H1 (cell line): Measurements from ENCODE around the gene NDUFV1. TPM values are rescaled to one million over a fixed set of nuclear protein-coding genes. Genes with fewer than 3 reads are reported as not detected.

ENCODE experiments used
- CTCF ChIA-PET: fragments of 300-600 bp; sonication (Branson Sonifier 250); formaldehyde crosslinking; loops from one replicate; lab custom pipeline; 2021; ENCODE audit not compliant: partially characterized antibody; lab: Charles Lee
- POLR2A ChIA-PET: fragments of 300-600 bp; sonication (Branson Sonifier 250); formaldehyde crosslinking; loops from one replicate; lab custom pipeline; 2021; ENCODE audit warnings: inconsistent platforms; ENCODE audit not compliant: partially characterized antibody; lab: Charles Lee
- DNase-seq, 2 experiments: peaks; one replicate each; pipeline versions ENCODE4 v3.0.0 to v3.0.0-alpha.2; 2010 to 2022; ENCODE audit warnings: low spot score in 2 of 2, low read depth in 1 of 2, mixed read lengths in 1 of 2
- FAIRE-seq: peaks from 2 replicates; lab custom pipeline; 2011; peaks lifted over from hg19 to GRCh38; lab: Jason Lieb, UNC
- H2AFZ ChIP-seq: 2 replicates; pipeline ENCODE4 v1.8.1; 2012; ENCODE audit warnings: low read length, inconsistent platforms
- H2AK5ac ChIP-seq: 2 replicates; pipeline ENCODE4 v1.6.1; 2013; ENCODE audit warnings: low read depth, low read length
- H2BK120ac ChIP-seq: replicated peaks from 2 replicates; pipeline ENCODE3; 2013; ENCODE audit warnings: low read depth, low read length, inconsistent platforms
- H2BK12ac ChIP-seq: 2 replicates; pipeline ENCODE4 v1.6.1; 2013; ENCODE audit warnings: low read depth, low read length
- H2BK15ac ChIP-seq: 2 replicates; pipeline ENCODE4 v1.6.1; 2013; ENCODE audit warnings: low read length
- H2BK20ac ChIP-seq: 2 replicates; pipeline ENCODE4 v1.6.1; 2013; ENCODE audit warnings: low read length
- H2BK5ac ChIP-seq: 2 replicates; pipeline ENCODE4 v1.6.1; 2013; ENCODE audit warnings: low read depth, low read length
- H3K14ac ChIP-seq: 2 replicates; pipeline ENCODE4 v1.6.1; 2013; ENCODE audit warnings: inconsistent platforms; ENCODE audit not compliant: insufficient read length
- H3K18ac ChIP-seq: 2 replicates; pipeline ENCODE4 v1.6.1; 2013; ENCODE audit warnings: low read length; ENCODE audit errors: extremely low read depth
- H3K23ac ChIP-seq: 2 replicates; pipeline ENCODE4 v1.6.1; 2013; ENCODE audit warnings: inconsistent platforms; ENCODE audit not compliant: insufficient read length
- H3K23me2 ChIP-seq: 2 replicates; pipeline ENCODE4 v1.6.1; 2013; ENCODE audit warnings: low read depth, low read length
- H3K27ac ChIP-seq: 2 replicates; pipeline ENCODE4 v1.6.1; 2011; ENCODE audit warnings: low read depth, low read length, inconsistent platforms
- H3K27me3 ChIP-seq, 4 experiments: replicated peaks in 1 of 4; 1 replicate in 1 of 4; 2 replicates in 3 of 4; pipeline versions ENCODE4 v1.6.1 to v1.8.1; 2011 to 2013; ENCODE audit warnings: low read length in 3 of 4, mild to moderate bottlenecking in 3 of 4, inconsistent platforms in 2 of 4, mixed read lengths in 2 of 4, moderate library complexity in 1 of 4; ENCODE audit not compliant: control insufficient read depth in 3 of 4, insufficient read depth in 3 of 4; ENCODE audit errors: extremely low read depth in 1 of 4
- H3K36me3 ChIP-seq, 4 experiments: 2 replicates each; pipeline versions ENCODE4 v1.6.1 to v1.8.1; 2011 to 2013; ENCODE audit warnings: mild to moderate bottlenecking in 4 of 4, low read length in 3 of 4, moderate library complexity in 2 of 4, control low read depth in 1 of 4, inconsistent platforms in 1 of 4; ENCODE audit not compliant: insufficient read depth in 4 of 4, control insufficient read depth in 2 of 4
- H3K4ac ChIP-seq: replicated peaks from 2 replicates; pipeline ENCODE3; 2013; ENCODE audit warnings: low read length, low read depth, mixed read lengths, inconsistent platforms; ENCODE audit not compliant: insufficient read length
- H3K4me1 ChIP-seq, 4 experiments: replicated peaks in 1 of 4; 1 replicate in 1 of 4; 2 replicates in 3 of 4; pipeline versions ENCODE4 v1.6.1 to v1.8.1; 2011 to 2013; ENCODE audit warnings: low read length in 3 of 4, inconsistent platforms in 2 of 4, mixed read lengths in 1 of 4; ENCODE audit not compliant: insufficient read depth in 4 of 4, control insufficient read depth in 3 of 4
- H3K4me2 ChIP-seq, 2 experiments: 2 replicates each; pipeline versions ENCODE4 v1.6.1 to v1.8.1; 2011 to 2013; ENCODE audit warnings: low read depth in 2 of 2, low read length in 2 of 2, control low read depth in 1 of 2, inconsistent platforms in 1 of 2, mild to moderate bottlenecking in 1 of 2; ENCODE audit not compliant: insufficient read depth in 1 of 2
- H3K4me3 ChIP-seq, 4 experiments: fragments of 200-600, 300-600 bp in 1 of 4; sonication (generic), shearing (Covaris generic), sonication (Bioruptor Twin) in 1 of 4; 2 replicates each; pipeline versions ENCODE4 v1.5.1 to v1.8.1; 2011 to 2016; ENCODE audit warnings: low read length in 4 of 4, low read depth in 3 of 4, control low read depth in 2 of 4, inconsistent platforms in 2 of 4, mild to moderate bottlenecking in 2 of 4, mixed read lengths in 1 of 4, moderate library complexity in 1 of 4; ENCODE audit not compliant: insufficient read depth in 2 of 4; ENCODE audit errors: extremely low read depth in 1 of 4
- H3K56ac ChIP-seq: replicated peaks from 2 replicates; pipeline ENCODE3; 2013; ENCODE audit warnings: low read depth, mild to moderate bottlenecking, mixed read lengths, low read length, inconsistent platforms; ENCODE audit not compliant: insufficient read length
- H3K79me1 ChIP-seq: 2 replicates; pipeline ENCODE4 v1.6.1; 2013; ENCODE audit warnings: low read depth, low read length, control low read depth
- H3K79me2 ChIP-seq, 2 experiments: 2 replicates each; pipeline versions ENCODE4 v1.6.1 to v1.8.1; 2012 to 2013; ENCODE audit warnings: low read length in 2 of 2, mild to moderate bottlenecking in 2 of 2, inconsistent platforms in 1 of 2; ENCODE audit not compliant: insufficient read depth in 2 of 2, control insufficient read depth in 1 of 2
- H3K9ac ChIP-seq, 4 experiments: replicated peaks in 1 of 4; 1 replicate in 1 of 4; 2 replicates in 3 of 4; pipeline versions ENCODE4 v1.6.1 to v1.8.1; 2011 to 2013; ENCODE audit warnings: low read depth in 3 of 4, low read length in 3 of 4, control low read depth in 2 of 4, mild to moderate bottlenecking in 2 of 4, moderate library complexity in 2 of 4, inconsistent platforms in 1 of 4; ENCODE audit errors: extremely low read depth in 1 of 4
- H3K9me3 ChIP-seq, 2 experiments: 2 replicates each; pipeline versions ENCODE4 v1.6.1 to v1.8.1; 2012 to 2013; ENCODE audit warnings: mild to moderate bottlenecking in 2 of 2, moderate library complexity in 2 of 2, control low read depth in 1 of 2, inconsistent platforms in 1 of 2, low read depth in 1 of 2, low read length in 1 of 2, mixed read lengths in 1 of 2; ENCODE audit not compliant: insufficient read depth in 2 of 2
- H4K20me1 ChIP-seq, 2 experiments: replicated peaks in 1 of 2; 2 replicates each; pipeline versions ENCODE3 to v1.8.1; 2011 to 2013; ENCODE audit warnings: inconsistent platforms in 2 of 2, low read length in 2 of 2, mild to moderate bottlenecking in 1 of 2; ENCODE audit not compliant: insufficient read depth in 2 of 2, control insufficient read depth in 1 of 2
- H4K5ac ChIP-seq: 2 replicates; pipeline ENCODE4 v1.6.1; 2013; ENCODE audit warnings: low read length, low read depth, mixed read lengths, inconsistent platforms; ENCODE audit not compliant: insufficient read length
- H4K8ac ChIP-seq: 2 replicates; pipeline ENCODE4 v1.8.0; 2013; ENCODE audit warnings: mild to moderate bottlenecking, moderate library complexity, low read length, inconsistent platforms; ENCODE audit not compliant: insufficient read depth; ENCODE audit errors: extremely low read depth
- H4K91ac ChIP-seq: replicated peaks from 2 replicates; pipeline ENCODE3; 2013; ENCODE audit warnings: low read length, mixed read lengths, inconsistent platforms; ENCODE audit not compliant: insufficient read length
- CBX5 ChIP-seq: fragments of 300-800, 300-1000 bp; sonication (generic); IDR thresholded peaks from 2 replicates; pipeline ENCODE4 v1.7.1; 2016; ENCODE audit warnings: antibody characterized with exemption, low read length, low read depth
- CBX8 ChIP-seq: fragments of 300-800, 300-1000 bp; sonication (generic); IDR thresholded peaks from 2 replicates; pipeline ENCODE4 v1.7.1; 2016; ENCODE audit warnings: low read depth, low read length, borderline replicate concordance
- CEBPB ChIP-seq: IDR thresholded peaks from 2 replicates; pipeline ENCODE4 v1.6.1; 2012; ENCODE audit warnings: low read depth, low read length
- CHD1 ChIP-seq: IDR thresholded peaks from 2 replicates; pipeline ENCODE4 v1.6.1; 2012; ENCODE audit warnings: low read depth, low read length, improper control_type of control experiment
- EGR1 ChIP-seq: IDR thresholded peaks from 2 replicates; pipeline ENCODE4 v1.6.1; 2011; ENCODE audit warnings: low read depth, low read length, borderline replicate concordance
- HDAC2 ChIP-seq, 2 experiments: fragments of 300-600 bp in 1 of 2; sonication (generic) in 1 of 2; IDR thresholded peaks; 2 replicates each; pipeline ENCODE4 v1.6.1; 2011 to 2012; ENCODE audit warnings: low read depth in 2 of 2, low read length in 2 of 2, mild to moderate bottlenecking in 2 of 2, moderate library complexity in 2 of 2, borderline replicate concordance in 1 of 2, inconsistent platforms in 1 of 2
- KDM5A ChIP-seq: fragments of 200-600 bp; IDR thresholded peaks from 2 replicates; pipeline ENCODE4 v1.7.1; 2012; ENCODE audit warnings: mild to moderate bottlenecking, low read length, inconsistent platforms, mixed read lengths
- PHF8 ChIP-seq: fragments of 200-600 bp; sonication (generic); conservative IDR thresholded peaks from 2 replicates; pipeline ENCODE4 v1.7.1; 2012; ENCODE audit warnings: low read depth, mild to moderate bottlenecking, inconsistent platforms, low read length, moderate library complexity
- RBBP5 ChIP-seq: IDR thresholded peaks from 2 replicates; pipeline ENCODE4 v1.7.1; 2012; ENCODE audit warnings: low read depth, mild to moderate bottlenecking, inconsistent platforms, low read length, moderate library complexity, borderline replicate concordance
- RFX5 ChIP-seq: IDR thresholded peaks from 2 replicates; pipeline ENCODE4 v1.6.1; 2011; ENCODE audit warnings: low read depth, low read length, improper control_type of control experiment, borderline replicate concordance
- SP1 ChIP-seq: IDR thresholded peaks from 2 replicates; pipeline ENCODE4 v1.6.1; 2011; ENCODE audit warnings: low read depth, low read length
- SP2 ChIP-seq: IDR thresholded peaks from 2 replicates; pipeline ENCODE4 v1.6.1; 2012; ENCODE audit warnings: mild to moderate bottlenecking, low read length, inconsistent platforms
- SUZ12 ChIP-seq: fragments of 200-600 bp; sonication (generic); IDR thresholded peaks from 2 replicates; pipeline ENCODE4 v1.6.1; 2012; ENCODE audit warnings: mild to moderate bottlenecking, inconsistent platforms, low read length, moderate library complexity, mixed read lengths
- TCF12 ChIP-seq: IDR thresholded peaks from 2 replicates; pipeline ENCODE4 v1.6.1; 2011; ENCODE audit warnings: low read depth, mild to moderate bottlenecking, low read length
- TEAD4 ChIP-seq: IDR thresholded peaks from 2 replicates; pipeline ENCODE4 v1.6.1; 2012; ENCODE audit warnings: low read depth, low read length, inconsistent platforms, mixed read lengths
- WGBS, 2 experiments: shearing (Covaris generic) in 1 of 2; methylation state at CpG; one replicate each; pipeline versions ENCODE4 v1.1.6 to v1.1.7; 2013 to 2015; ENCODE audit warnings: low lambda C conversion rate in 2 of 2, mixed read lengths in 2 of 2, inconsistent platforms in 1 of 2, low coverage in 1 of 2, missing lambda C conversion rate in 1 of 2; ENCODE audit not compliant: insufficient replicate concordance in 2 of 2, insufficient coverage in 1 of 2, insufficient read length in 1 of 2; ENCODE audit errors: extremely low coverage in 1 of 2, missing lambda C conversion rate in 1 of 2; 5-methylcytosine and 5-hydroxymethylcytosine counted together
- polyA plus RNA-seq, 7 experiments: library from polyadenylated mRNA; depleted of rRNA in 3 of 7; stranded (reverse) in 5 of 7; unstranded in 2 of 7; fragments of >200 nt in 5 of 7; fragments of 200-250 nt in 2 of 7; gene quantifications; 1 replicate in 5 of 7; 2 replicates in 1 of 7; 4 replicates in 1 of 7; pipeline versions ENCODE4 v1.2.1 to v1.2.3, GENCODE V29; 2011 to 2013; ENCODE audit warnings: missing spikeins in 2 of 7, mixed read lengths in 2 of 7
- total RNA-seq: library from RNA; stranded (reverse); fragmentation: NEBNext Ultra II Directional; extraction: Animal tissue kit (Norgen Biotek cat#: 25700); gene quantifications from 2 replicates; pipeline ENCODE4 v1.2.1, GENCODE V29; 2021

The NDUFV1 gene
- total and polyA plus RNA-seq, 2 of the 8 experiments (the other 6 are each of a cell fraction or from before 2014, with no cell fraction given): 125 to 131 TPM

DNA sequence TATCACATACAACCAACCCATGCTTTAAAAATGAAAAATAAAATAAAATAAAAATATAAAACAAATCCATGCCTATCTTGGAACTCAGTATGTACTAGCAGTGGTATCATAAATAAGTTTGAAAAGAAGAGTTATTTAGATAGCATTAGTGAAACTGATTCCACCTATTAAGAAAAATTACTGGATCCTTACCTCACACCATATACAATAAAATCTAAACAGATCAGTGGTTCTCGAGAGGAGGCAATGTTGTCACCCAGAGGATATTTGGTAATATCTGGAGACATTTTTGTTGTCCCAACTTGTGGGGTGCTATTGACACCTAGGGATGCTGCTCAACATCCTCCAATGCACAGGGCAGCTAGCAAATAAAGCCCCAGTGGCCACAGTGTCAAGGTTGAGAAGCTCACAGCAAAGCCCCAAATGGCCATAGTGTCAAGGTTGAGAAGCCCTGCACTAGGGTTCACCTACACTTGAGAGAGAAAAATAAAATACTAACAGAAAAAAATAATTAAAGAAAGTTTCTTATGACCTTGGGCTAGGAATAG is 9.9 kb upstream of the NDUFV1 start:
- FAIRE-seq: no peak
- no peak for DNase-seq
- Histone ChIP-seq H3K4ac (no peak overlapping the region), H3K56ac (no peak overlapping the region), H4K91ac (no peak overlapping the region), H3K4me3 (no peak overlapping the region), H3K27me3 (no peaks in the 10 kb centered on the region), H2AK5ac (no peak overlapping the region), H2AFZ (no peak overlapping the region), H3K4me1 (peaks cover 0 to 3% (median 1%) of the 10 kb centered on the region in 4 experiments; a peak in 1 of 7 replicates), H2BK15ac (no peak overlapping the region), H3K4me2 (no peak overlapping the region), H3K14ac (no peak overlapping the region), H3K23ac (no peak overlapping the region), H3K23me2 (no peaks in the 10 kb centered on the region), H3K36me3 (no peaks in the 10 kb centered on the region), H3K9me3 (peaks cover 5 to 10% of the 10 kb centered on the region in 2 experiments; a peak in 3 of 4 replicates), H2BK20ac (no peak overlapping the region), H4K20me1 (no peaks in the 10 kb centered on the region), H2BK12ac (no peak overlapping the region), H4K5ac (no peak overlapping the region), H4K8ac (no peak overlapping the region), H3K9ac (no peak overlapping the region), H3K18ac (no peak overlapping the region), H2BK120ac (no peak overlapping the region), H3K27ac (no peak overlapping the region), H2BK5ac (no peak overlapping the region), H3K79me1 (no peaks in the 10 kb centered on the region), H3K79me2 (no peaks in the 10 kb centered on the region)
- ChIA-PET CTCF (interaction anchor here (1.4 to 2.5 kb wide), 4 partner anchors 13 to 214 kb away, joined by 3 to 7 read pairs (median 4); partner anchors contain the start of gene GSTP1), POLR2A (interaction anchor here (6.1 kb wide), 1 partner anchor 13 kb away, joined by 71 read pairs; the partner anchor contains the start of gene GSTP1)
- WGBS, 2 experiments: 88% methylated on average over 1 of the region's 1 CpG; no CpG with 5 or more reads in 1 of the 2 experiments
- TF ChIP-seq CBX5 (no peak), KDM5A (no peak), TCF12 (no peak), CEBPB (no peak), HDAC2 (IDR thresholded peaks at IDR 0.05; ENCODE audit: borderline replicate concordance in 1 of 2, low read depth in 2 of 2, low read length in 2 of 2) (no peak), SP2 (no peak), TEAD4 (no peak), CHD1 (no peak), RFX5 (no peak), EGR1 (no peak), SP1 (no peak), CBX8 (no peak), RBBP5 (no peak), PHF8 (no peak), SUZ12 (no peak)
